ENCODE data around the gene ASIP.
"Not testable (repeated sequence)": the region's sequence is repeated elsewhere in the genome, so short reads cannot be mapped to it uniquely, and the experiment has no call there.

The ASIP gene, protein sequence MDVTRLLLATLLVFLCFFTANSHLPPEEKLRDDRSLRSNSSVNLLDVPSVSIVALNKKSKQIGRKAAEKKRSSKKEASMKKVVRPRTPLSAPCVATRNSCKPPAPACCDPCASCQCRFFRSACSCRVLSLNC

GRCh38 chr20:34240693-34241615 lies at the start of gene ASIP:
TSS of gene ASIP (plus strand) at chr20:34241423. CDS start at chr20:34260375, 18,952 bp downstream.
- no peak for DNase-seq

DNA sequence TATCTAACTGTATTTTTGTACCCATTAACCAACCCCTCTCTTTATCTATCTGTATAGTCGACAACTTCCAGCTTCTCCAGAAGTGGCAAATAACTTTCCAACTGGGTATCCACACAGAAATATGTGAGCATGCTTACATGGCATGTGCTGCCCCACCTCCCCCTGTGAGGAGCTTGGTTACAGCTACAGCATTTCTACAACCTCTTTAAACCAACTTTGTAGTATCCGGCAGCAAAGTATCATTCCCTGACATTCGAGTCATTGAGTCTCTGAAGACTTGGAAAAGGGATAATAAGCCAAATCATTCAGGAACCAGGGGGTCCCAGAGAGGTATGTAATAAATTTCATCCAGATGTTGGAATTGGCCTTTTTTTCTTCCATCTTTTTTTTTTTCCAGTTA lies 48.2 kb upstream of the ASIP start:
- DNase-seq: no peak

- DNase-seq: no peak
Observed at GRCh38 chr20:34199183-34199582, 42.0 kb upstream of the ASIP start.

- no peak for DNase-seq
Observed at GRCh38 chr20:34200023-34200422, 41.2 kb upstream of the ASIP start.

DNA sequence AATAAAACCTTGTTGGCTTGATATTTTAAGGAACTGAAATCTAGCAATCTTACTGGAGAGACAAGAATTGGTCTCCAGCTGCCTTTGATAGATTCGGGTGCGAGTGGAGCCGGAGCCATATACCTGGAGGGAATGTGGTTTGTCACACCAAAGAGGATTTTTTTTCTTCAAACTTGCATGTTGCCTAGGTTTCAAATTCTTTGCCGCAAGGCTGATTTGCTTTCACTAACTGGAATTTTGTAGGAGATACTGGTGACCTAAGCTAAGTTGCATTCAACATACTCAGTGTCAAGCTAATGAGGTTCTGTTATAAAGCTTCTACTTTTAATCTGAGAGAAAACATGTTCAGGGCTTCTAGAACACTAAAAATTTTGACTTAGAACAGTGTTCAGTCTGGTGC lies 39.7 kb upstream of the ASIP start:
- no peak for DNase-seq

- DNase-seq: not testable (repeated sequence)
Observed at GRCh38 chr20:34205172-34205880, 35.9 kb upstream of the ASIP start.

DNA sequence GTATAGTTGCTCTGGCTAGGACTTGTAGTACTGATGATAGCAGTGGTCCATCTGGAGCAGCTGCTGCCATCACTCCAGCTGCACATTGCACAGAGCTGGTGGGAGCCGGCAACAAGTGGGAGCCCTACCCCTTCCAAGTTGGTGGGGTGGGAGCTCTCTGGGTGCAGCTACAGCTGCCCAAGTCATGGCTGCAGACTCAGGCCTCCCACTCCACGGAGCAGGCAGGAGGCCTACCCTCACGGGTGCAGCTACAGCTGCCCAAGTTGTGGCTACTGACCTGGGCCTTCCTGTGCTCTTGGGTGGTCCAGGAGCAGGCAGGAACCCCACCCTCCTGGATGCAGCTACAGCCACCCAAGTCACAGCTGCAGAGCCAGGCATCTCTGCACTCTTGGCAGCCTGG lies 32.1 kb upstream of the ASIP start:
- no peak for DNase-seq

DNA sequence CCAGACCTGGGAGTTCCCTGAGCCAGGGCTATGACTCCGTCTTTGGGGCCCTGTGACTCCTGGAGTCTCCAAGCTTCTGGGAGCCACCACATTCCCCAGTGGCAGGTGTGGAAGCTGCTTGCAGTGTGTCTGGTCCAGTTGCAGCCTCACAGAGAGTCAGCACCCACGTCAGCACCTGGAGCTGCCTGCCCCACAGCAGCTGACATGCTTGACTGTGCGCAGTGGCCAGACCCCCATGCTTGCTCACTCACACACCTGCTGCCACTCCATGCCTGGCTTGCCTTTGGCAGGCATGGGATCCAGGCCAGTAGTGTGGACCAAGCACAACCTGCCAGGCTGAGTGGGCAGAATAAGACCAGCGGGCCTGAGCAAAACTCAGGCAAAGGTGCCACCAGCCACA lies 31.0 kb upstream of the ASIP start:
- no peak for DNase-seq

DNA sequence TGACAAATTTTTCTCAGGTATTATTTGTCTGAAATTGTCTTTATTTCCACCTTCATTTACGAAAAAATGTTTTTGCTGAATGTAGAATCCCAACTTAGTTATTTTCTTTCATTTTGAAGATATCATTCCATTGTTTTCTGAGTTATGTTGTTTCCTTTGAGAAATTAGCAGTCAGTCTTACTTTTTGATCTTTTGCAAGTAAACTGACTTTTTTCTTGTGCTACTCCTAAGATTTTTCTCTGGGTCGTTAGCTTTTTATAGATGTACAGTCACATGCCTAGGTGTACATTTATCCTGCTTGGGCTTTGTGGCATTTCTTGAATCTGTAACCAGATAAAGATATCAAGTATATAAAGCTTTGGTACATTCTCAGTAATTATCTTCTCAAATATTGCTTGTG lies 29.6 kb upstream of the ASIP start:
- no peak for DNase-seq

DNA sequence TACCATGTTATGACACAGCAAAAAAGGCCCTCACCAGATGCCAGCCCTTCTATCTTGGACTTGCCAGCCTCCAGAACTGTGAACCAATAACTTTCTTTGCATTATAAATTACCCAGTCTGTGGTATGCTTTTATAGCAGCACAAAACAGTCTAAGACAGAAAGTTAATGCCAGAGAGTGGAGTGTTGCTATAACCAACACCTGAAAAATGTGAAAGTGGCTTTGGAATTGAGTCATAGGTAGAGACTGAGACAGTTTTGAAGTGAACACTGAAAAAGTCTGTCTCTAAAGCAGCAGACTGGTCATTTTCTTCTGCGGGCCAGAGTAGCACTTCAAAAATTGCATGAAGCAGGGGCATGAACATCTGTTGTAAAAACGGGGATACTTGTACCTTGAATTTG lies 28.0 kb upstream of the ASIP start:
- DNase-seq: no peak

DNA sequence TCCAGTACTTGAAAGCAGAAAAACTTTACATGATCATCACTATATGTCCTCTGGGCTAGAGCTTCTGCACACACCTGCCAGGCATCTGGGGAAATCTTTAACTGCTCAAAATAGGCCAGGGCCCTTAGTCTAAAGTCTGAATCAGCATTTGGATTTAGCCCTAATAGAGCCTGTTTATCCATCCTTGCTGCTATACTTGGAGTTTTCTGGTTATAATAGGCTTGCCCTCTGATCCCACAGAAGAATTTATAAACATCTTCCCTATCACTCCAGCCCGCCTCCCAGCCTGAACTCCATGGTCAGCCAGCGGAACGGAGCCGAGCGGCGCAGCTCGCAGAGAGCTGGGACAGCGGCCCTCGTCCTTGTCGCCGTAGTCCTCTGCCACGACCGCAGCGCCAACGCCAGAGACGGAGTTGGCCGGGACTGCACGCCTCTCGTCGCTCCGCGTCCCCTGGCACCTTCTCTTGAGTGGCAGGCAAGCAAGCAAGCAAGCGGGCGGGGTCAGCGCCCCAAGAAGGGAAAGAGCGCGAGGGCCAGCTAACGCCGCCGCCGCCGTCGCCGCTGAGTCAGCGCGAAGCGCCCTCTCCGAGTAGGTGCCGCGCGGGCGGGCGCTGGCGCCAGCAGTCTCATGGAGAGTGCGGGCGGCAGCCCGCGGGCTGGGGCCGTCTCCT lies 25.4 kb upstream of the ASIP start:
- DNase-seq: peak; percentile 59 to 66

DNA sequence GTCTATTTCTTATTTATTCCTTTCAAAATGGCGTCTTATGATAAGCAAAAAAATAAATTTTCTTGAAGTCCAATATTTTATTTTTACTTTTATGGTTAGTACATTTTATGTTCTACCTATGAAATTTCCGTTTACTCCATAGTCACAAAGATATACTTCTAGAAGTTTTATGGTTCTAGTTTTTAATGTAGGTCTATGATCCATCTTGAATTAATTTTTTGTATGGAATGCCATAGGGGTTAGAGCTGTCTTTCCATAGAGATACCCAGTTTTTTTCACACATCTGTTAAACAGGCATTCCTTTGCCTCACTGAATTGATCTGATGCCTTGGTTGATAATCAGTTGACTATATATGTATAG lies 24.9 kb upstream of the ASIP start:
- DNase-seq: no peak

GRCh38 chr20:34220561-34220960 lies 20.7 kb upstream of the ASIP start:
- no peak for DNase-seq

- DNase-seq: peak in 1 of 2 experiments; percentile 7
Observed at GRCh38 chr20:34222208-34222607, 19.0 kb upstream of the ASIP start.

DNA sequence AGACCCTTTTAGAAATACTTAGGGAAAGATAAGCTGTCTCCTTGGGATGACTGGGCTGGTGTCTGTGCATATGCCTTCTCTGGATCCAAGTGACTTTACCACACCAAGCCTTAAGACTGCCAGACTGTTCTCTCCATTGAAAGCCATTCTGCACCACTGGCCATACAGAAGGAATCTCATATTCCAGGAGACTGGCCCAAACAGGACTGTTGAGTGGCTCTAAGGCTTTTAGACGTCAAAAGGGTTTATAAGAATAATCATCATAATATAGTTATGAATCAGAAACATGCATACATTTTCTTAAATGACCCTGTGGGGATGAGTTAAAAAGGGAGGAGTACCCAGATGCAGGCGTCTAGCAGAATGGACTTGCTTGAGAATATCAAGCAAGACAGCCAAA lies 17.0 kb upstream of the ASIP start:
- DNase-seq: not testable (repeated sequence)

GRCh38 chr20:34231634-34232033 lies 9.6 kb upstream of the ASIP start:
- no peak for DNase-seq

- no peak for DNase-seq
Observed at GRCh38 chr20:34232494-34233087, 8.6 kb upstream of the ASIP start.

- DNase-seq: no peak
Observed at GRCh38 chr20:34233687-34234086, 7.5 kb upstream of the ASIP start.

DNA sequence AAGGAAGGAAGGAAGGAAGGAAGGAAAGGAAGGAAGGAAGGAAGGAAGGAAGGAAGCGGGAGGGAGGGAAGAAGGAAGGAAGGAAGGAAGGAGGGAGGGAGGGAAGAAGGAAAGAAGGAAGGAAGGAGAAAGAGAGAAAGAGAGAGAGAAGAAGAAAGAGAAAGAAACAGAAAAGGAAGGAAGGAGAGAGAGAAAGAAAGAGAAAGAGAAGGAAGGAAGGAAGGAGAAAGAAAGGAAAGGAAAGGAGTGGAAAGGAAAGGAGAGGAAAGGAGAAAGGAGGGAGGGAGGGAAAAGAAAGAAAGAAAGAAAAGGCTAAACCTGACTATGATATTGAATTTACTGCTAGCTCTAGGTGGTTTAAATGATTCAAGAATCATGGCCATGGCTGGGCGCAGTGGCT lies 5.3 kb upstream of the ASIP start:
- no peak for DNase-seq

DNA sequence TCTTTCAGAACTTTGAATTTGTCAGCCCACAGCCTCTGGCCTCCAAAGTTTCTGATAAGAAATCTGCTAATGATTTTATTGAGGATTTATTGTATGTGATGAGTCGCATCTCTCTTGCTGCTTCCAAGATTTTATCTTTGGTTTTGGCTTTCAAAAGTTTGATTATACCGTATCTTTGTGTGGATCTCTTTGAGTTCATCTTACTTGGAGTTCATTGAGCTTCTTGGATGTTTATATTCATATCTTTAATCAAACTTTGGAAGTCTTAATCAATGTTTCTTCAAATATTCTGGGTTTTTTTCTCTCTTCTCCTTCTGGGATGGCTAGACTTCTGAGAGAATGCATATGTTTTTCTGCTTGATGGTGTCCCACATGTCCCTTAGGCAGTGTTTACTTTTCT lies 3.3 kb upstream of the ASIP start:
- DNase-seq: no peak

GRCh38 chr20:34240121-34240520 lies 1.1 kb upstream of the ASIP start:
- DNase-seq: no peak

- not testable (repeated sequence) for DNase-seq
Observed at GRCh38 chr20:34242015-34242414, 792 bp downstream of the ASIP start.

- DNase-seq: no peak
Observed at GRCh38 chr20:34242879-34243278, 1.7 kb downstream of the ASIP start.
